Epithelial cell of proximal tubule (primary cell): Measurements from ENCODE around the gene RNF220. TPM values are rescaled to one million over a fixed set of nuclear protein-coding genes. Genes with fewer than 3 reads are reported as not detected.

Source experiments
- DNase-seq: peaks from one replicate; pipeline ENCODE4 v3.0.0-alpha.2; 2011; ENCODE audit warnings: low read depth
- H3K4me3 ChIP-seq: 2 replicates; pipeline ENCODE4 v1.5.1; 2011; ENCODE audit warnings: low read depth, mild to moderate bottlenecking, low read length
- total RNA-seq: library from RNA; depleted of rRNA; stranded (reverse); fragments of >200 nt; gene quantifications from 2 replicates; pipeline ENCODE4 v1.2.3, GENCODE V29; 2015
- TF ChIP-seq, protein P1 (sequence below): conservative IDR thresholded peaks from 2 replicates; pipeline ENCODE4 v1.5.1; 2012; ENCODE audit warnings: low read depth, mild to moderate bottlenecking, low read length

Gene RNF220
- total RNA-seq, 1 donor from 2014 or later, result 152 TPM

DNA sequence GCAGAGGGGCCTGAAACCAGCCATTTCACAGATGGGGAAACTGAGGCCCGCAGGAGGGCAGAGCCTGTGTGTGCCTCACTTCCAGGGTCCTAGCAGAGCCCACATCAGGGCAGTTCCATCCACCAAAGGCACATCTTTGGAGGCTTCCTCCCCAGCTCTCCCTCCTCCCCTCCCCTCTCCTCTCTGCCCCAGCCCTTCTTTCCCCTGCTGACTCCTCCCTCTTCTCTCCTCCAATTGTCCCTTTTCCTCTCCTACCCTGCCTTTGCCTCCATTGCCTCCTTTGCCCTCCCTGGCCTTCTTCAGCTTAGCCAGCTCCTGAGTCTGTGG is 212.6 kb downstream of the RNF220 start:
- TF ChIP-seq, protein P1, sequence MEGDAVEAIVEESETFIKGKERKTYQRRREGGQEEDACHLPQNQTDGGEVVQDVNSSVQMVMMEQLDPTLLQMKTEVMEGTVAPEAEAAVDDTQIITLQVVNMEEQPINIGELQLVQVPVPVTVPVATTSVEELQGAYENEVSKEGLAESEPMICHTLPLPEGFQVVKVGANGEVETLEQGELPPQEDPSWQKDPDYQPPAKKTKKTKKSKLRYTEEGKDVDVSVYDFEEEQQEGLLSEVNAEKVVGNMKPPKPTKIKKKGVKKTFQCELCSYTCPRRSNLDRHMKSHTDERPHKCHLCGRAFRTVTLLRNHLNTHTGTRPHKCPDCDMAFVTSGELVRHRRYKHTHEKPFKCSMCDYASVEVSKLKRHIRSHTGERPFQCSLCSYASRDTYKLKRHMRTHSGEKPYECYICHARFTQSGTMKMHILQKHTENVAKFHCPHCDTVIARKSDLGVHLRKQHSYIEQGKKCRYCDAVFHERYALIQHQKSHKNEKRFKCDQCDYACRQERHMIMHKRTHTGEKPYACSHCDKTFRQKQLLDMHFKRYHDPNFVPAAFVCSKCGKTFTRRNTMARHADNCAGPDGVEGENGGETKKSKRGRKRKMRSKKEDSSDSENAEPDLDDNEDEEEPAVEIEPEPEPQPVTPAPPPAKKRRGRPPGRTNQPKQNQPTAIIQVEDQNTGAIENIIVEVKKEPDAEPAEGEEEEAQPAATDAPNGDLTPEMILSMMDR, result no peak
- DNase-seq, result no peak
- H3K4me3 ChIP-seq, result peak overlapping the region; percentile 63

DNA sequence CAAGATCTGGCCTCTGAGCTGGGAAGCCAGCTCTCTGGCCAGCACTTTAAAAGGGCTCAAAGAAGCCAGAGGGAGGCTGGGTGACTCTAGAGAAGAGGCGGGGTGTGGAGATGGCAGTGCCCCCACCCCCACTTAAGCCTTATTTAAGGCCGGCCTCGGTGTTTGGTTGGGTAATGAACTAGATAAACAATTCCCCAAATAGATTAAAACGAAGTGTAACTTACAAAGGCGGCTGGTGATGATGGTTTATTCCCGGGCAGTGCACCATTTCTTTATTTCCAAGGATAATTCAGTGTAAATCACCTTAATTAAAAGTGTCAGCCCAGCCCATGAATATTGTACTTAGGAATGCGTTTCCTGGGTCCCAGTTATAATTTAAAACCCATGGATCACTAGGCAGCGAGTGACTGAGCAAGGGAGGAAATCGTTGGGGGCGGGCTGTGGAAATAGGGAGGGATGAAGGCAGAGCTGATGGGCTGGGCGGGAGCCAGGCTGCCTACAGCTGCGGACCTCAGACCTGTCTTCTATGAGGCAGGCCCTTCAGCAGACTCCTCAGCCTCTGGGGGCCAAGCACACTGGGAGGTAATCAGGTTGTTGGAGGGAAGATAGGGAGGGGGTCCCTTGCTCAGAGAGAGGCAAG is 214.3 kb downstream of the RNF220 start:
- H3K4me3 ChIP-seq, result peak overlapping the region; percentile 28
- DNase-seq, result no peak
- TF ChIP-seq, protein P1, result no peak

DNA sequence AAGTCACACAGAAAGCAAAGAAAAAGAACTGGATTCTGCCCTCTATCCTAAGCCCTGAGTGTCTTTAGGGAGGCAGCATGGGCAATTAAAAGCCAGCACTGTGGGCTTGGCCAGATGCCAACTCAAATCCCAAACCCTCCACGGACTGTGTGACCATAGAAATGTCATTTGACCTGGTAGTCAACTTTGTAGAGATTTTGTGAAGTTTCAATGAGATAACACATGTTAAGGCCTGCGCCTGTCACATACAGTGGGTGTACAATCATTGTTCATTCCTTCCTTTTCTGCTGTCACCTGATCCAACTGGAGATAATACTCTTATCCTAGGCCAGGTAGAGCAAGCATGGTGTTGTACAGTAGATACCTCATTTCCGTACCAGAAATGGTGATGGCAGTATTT is 215.0 kb downstream of the RNF220 start:
- no peak overlapping the region for H3K4me3 ChIP-seq
- no peak for DNase-seq
- TF ChIP-seq, protein P1, result no peak

DNA sequence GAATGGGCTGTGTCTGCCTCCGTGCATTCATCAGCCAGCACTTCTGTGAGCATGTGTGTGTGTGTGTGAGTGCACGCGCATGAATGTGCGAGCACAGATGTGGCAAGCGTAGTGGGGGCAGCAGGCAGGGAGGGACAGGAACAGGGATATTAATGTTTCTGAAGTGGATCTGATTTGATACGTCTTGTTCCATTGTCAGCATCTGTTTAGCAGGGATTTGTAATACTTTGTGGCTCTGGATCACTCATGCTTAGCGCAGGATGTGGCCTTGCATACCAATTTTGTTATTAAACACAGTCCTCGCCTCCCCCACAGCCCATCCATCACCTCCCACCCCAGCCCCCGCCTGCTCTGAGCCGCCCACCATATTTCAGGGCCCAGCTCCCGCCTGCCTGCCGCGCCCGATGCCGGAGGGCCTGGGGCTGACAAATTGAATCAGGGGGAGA is 216.8 kb downstream of the RNF220 start:
- TF ChIP-seq, protein P1, result no peak
- no peak overlapping the region for H3K4me3 ChIP-seq
- DNase-seq, result no peak

DNA sequence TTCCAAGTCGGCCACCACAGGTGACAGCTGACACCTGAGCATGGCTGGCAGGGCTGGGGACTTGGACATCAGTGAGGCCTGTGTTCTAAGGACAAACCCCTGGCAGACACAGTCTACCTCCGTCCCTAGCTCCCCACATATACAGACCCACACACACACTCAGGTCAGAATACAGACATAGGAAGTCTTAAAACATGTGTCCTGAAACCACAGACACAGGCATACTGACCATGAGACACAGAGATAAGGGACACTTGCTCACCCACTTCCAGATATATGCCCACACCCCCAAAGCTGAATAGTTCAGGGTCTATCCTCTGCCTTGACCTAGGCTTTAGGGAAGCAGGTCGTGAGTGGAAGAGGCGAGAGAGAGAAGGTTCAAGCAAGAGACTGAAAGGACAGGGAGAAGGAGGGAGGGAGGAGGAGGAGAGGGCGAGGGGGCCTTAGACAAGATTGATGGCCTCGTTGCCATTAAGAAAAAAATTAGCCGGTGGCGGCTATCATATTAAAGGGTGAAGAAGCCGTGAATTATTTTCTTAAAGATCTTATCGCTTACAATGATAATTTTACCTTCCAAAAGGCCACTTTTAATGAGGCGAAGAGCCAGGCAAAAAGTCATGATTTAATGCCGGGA is 219.3 kb downstream of the RNF220 start:
- no peak for DNase-seq
- no peak overlapping the region for H3K4me3 ChIP-seq
- TF ChIP-seq, protein P1, result no peak

DNA sequence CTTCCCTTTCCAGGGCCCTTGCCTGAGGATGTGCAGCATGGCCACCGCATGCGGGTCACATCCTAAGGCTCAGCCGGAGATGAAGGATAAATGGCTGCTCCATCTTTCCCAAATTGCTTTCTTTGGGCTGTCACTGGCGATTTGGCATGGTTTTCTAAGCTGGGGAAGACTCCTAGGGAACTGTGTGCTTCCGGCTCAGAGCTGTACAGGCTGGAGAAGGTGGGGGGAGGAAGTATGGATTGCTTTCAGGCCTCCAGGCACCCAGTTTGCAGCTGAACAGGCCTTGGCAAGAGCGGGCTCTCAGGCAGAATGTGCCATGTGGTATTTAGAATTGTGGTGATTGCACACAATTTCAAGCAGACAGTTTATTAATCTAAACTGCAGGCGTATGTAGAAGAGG is 220.3 kb downstream of the RNF220 start:
- TF ChIP-seq, protein P1, result no peak
- no peak overlapping the region for H3K4me3 ChIP-seq
- DNase-seq, result no peak
